HCEC 1CT (cell line): Measurements from ENCODE around the gene C1orf115.
A peak's percentile ranks its signal among the peaks of the same experiment; 100 is the strongest.
"Not testable (repeated sequence)": the region's sequence is repeated elsewhere in the genome, so short reads cannot be mapped to it uniquely, and the experiment has no call there.

ENCODE experiments used
- DNase-seq: peaks from one replicate; pipeline ENCODE4 v3.0.0-alpha.2; 2017

Gene C1orf115, protein sequence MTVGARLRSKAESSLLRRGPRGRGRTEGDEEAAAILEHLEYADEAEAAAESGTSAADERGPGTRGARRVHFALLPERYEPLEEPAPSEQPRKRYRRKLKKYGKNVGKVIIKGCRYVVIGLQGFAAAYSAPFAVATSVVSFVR

DNA sequence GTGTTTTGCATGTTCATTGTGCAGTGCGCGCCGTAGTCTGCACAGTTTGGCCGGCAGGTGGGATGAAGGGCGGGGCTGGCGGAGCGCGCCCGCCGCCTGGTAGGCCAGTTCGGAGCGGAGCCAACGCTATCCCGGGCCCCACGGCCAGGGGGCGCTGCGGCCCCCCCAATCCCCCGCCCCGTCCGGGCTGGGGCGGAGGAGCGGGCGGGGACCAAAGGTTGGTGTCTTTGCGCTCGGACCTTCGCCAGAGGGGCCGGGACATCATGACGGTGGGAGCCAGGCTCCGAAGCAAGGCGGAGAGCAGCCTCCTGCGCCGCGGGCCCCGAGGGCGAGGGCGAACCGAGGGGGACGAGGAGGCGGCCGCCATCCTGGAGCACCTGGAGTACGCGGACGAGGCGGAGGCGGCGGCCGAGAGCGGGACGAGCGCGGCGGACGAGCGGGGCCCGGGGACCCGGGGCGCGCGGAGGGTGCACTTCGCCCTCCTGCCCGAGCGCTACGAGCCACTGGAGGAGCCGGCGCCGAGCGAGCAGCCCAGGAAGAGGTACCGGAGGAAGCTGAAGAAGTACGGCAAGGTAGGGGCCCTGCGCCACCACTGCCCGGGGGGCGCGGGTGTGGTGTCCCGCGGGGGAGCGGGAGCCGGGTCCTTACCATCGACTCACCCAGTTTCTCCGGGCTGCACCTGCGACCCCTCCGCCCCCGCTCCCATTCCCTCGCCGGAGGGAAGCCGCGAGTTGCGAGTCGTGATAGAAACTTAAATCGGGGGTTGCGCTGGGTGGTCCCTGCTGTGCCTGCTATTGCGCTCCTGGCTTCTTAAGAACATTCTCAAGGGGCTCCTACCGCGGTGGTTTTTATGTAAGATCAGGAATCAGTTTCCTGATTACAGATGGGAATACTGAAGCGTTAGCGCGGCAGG, at the start of gene C1orf115:
Gene C1orf115, plus strand, starts transcription at position 224 of the 913 bp plus-strand sequence. Its CDS starts 40 bp downstream, at position 264.
- DNase-seq: peak; percentile 18

DNA sequence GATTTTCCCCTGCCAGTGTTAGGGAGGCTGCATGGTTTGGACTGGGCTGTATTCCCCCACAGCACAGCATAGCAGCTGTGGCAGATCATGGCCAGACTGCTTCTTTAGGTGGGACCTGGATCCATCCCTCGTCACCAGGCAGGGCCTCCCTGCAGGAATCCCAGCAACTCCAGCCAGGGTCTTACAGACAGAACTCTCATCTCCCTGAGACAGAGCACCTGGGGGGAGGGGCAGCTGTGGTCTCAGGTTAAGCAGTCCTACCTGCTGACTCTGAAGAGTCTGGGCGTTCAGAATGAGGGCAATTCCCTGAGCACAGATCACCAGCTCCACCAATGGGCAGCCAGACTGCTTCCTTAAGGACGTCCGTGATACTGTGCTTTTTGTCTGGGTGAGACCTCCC, 47.9 kb upstream of the C1orf115 start:
- DNase-seq: no peak

DNA sequence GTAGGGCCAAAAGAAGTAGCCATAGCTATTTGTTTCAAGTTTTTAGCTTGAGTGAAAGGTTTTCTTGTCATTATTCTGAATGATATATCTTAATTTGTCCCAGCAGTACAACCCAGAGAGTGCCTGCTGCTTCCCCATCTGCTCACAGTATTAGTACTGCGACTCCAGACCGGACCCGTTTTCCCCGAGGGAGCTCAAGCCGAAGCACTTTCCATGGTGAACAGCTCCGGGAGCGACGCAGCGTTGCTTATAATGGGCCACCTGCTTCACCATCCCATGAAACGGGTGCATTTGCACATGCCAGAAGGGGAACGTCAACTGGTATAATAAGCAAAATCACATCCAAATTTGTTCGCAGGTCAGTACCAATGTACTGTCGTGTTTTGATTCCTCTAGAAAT, 37.2 kb upstream of the C1orf115 start:
- DNase-seq: no peak

DNA sequence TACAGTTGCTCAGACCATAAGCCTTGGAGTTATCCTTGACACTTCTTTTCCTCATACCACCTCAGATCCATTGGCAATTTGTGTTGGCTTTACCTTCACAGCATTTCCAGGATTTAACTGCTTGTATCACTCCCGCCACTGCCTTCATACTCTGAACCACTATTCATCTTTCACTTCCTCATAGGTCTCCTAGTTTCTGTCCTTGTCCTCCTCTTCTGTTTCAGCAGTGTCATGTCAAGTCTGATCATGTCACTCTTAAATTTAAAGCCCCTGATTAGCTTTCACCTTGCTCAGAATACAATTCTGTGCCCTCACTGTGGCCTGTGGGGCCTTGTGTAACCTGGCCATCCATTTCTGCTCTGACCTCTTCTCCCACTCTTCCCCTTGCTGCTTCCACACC, 34.7 kb upstream of the C1orf115 start:
- DNase-seq: no peak

DNA sequence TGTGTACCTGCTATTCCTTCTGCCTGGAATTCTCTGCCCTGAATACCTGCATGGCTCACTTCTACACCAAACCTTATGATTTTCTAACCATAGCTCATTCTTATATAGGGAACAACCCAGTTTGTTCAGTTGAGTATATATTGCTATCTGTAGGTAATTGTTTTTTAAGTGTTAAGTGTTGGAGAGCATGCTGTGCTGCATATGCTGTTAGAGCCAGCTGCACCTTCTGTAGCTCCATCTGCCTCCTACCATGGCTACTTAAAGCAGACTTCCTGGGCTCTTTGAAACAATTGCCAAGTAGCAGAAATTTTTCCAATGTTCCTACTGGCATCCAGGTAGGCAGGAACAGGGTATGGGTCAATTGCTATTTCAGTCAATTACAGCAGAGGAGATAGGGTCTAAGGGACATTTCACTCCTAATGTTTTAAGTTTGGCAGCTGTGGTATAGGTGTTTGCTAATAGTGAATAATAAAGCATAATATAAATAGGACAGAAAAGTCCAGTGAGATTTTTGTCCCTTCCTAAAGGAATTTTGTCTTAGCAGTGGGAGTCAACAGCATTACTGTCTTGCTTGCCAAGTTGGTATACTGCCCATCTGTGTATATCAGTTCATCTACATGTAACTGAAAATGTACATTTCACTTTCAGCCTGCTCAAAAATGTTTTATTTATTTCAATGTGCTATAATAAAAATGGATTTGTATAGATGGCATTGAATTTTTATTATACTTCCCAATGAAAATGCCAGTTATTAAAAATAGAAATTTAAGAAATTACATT, 34.0 kb upstream of the C1orf115 start:
- no peak for DNase-seq

DNA sequence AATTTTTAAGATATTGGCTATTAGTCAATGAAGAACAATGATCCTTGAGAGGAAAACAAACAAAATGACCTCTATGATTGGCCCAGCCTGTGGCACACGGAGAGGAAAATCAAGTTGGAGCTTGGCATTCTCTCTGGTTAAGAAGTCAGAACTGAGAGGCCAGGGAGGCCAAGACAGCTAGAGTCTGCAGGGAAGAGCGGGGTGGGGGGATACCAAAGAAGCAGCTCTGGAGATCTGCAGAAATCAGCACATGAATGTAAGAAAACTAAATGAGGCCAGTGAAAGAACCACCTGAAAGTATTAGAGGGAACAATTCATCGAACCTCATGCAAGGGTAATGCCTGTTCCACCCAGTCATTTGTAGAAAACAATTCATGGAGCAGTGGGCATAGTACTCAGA, 23.8 kb upstream of the C1orf115 start:
- DNase-seq: no peak

DNA sequence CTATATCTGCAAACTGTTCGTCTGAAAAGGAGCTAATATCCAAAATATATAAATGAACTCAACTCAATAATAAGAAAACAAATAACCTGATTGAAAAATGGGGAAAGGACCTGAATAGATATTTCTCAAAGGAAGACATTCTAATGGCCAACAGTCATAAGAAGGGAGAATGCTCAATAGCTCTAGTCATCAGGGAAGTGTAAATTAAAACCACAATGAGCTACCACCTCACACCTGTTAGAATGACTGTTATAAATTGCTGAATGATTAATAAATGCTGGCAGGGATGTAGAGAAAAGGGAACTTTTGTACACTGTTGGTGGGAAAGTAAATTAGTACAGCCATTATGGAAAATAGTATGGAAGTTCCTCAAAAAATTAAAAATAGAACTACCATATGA, 21.2 kb upstream of the C1orf115 start:
- DNase-seq: no peak

DNA sequence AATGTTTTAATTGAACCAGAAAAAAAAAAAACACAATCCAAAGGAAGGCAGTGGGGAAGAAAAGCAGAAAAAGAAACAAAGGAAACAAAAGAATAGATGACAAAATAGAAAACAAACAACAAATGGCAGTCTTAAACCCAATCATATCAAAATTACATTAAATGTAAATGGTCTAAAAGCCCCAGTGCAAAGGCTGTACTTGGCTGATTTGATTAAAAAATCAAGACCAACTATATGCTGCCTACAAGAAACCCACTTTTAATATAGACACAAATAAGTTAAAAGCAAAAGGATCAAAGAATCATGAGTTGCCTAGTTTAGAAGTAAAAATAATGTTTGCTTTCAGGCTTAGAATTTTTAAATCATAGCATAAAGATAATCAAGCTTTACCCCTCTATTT, 19.8 kb upstream of the C1orf115 start:
- DNase-seq: no peak

DNA sequence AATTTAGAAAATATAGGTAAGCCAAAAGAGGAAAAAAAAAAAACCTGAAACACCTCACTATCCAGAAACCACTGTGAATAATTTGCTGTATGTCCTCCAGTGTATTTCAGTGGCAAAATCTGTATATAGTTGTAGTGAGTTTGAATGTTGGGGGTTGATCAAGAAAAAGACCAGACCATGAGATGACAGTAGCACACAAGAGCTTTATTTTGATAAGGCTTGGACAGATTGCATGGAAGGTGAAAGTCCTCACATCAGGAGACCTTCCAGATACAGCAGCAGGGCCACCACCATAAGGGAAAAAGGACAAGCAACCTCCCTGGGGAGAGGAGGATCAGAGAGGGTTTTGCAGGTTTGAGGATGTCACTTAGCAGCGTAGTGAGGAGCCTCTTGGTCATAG, 16.2 kb upstream of the C1orf115 start:
- DNase-seq: no peak

DNA sequence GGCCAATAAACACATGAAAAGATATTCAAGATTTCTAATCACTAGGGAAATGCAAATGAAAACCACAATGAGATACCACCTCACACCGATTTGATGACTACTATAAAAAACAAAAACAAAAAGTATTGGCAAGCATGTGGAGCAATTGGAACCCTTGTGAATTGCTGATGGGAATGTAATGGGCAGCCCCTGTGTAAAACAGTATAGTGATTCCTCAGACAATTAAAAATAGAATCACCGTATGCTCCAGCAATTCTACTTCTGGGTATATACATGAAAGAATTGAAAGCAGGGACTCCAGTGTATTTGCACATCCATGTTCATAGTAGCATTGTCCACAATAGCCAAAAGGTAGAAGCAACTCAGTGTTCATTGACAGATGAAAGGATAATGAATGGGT, 12.9 kb upstream of the C1orf115 start:
- no peak for DNase-seq

DNA sequence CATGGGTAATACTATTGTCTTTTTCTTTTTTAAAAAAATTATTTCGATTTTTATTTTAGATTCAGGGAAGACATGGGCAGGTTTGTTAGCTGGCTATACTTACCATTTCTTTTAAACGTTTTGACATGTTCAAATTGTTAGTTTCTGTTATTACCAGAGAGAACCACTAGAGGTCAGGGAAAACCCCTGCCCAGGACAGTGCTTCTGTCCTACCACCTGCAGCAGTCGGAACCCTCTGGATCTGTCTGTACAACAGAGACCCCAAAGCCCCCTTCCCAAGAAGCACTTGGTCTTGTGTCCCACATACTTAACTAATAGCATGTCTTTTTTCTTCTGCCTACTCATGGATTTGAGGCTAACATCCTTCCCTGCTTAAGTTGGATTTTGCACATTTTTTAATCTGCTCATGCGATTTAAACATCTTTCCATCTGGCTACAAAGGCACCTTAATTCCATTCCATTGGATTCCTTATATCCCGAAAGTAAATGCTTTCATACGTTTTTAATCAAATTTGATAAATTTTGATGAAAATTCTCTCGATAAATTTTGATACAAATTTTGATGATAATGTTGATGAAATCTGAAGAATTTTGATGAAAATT, 10.0 kb upstream of the C1orf115 start:
- DNase-seq: peak; percentile 27

DNA sequence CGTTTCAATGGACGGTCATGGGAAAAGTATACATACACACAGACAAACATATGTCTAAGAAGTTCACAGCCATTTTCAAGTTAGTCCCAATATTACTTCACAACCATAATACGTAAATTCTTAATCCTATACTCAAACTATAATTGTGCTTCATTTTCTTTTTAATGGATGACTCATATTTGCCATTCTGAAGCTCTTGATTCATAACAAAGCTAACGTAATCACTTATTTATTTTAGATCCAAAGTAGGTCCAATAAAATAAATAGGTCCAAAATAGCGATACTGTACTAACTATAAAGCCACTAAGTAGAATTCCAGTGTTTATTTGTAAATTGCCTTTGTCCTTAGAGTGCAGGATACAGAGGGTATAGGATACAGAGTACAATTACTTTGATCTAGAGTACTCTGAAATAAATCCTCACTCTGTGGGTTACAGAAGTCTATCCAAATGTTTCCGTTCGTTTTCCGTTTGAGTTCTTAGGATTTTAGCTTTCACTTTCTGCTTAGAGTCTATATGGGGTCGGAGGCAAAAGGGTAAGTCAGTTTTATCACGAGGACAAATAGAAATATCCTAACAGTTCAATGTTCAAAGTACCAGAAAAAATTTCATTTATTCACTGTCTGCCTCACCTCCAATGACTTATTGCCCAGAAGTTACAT, 8.8 kb upstream of the C1orf115 start:
- peak; percentile 24 for DNase-seq

DNA sequence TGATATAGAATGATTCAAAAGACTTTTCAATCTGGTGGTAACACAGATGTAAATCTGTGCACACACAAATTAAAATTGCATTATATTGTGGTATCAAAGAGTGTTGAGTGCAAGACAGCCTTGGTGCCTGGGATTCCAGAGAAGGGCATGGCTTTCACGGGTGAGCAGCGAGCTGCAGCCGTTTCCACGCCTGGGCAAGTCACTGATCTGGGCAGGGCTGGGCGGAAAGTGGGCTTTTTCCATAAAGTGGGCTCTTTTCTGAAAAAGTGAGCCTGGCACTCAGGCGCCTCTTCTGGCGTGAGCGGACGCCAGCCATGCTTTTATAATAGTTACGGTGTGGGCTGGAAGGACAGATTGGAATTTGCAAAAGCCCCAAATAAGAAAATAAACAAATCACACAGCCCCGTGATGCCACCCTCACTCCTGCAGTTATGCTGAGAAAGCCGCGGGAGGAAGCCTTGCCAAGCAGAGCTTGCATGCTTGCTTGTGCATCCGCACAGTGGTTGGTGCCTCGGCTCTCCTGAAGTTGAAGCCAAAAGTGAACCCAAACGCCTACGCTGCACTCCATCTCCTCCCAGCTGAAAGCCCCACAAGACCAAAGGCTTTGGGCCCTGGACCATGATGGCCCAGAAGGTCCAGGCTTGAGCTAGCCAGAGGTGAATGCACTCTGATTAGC, 7.1 kb upstream of the C1orf115 start:
- no peak for DNase-seq

DNA sequence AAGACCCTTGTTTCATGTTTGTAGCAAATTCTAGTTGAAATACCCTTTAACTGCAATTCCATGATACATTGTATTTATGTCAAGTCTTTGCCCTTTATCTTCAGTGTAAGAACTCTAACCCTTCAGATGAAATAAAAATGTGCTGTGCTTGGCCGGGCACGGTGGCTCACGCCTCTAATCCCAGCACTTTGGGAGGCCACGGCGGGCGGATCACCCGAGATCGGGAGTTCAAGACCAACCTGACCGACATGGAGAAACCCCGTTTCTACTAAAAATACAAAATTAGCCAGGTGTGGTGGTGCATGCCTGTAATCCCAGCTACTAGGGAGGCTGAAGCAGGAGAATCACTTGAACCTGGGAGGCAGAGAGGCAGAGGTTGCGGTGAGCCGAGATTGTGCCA, 6.4 kb upstream of the C1orf115 start:
- DNase-seq: not testable (repeated sequence)

DNA sequence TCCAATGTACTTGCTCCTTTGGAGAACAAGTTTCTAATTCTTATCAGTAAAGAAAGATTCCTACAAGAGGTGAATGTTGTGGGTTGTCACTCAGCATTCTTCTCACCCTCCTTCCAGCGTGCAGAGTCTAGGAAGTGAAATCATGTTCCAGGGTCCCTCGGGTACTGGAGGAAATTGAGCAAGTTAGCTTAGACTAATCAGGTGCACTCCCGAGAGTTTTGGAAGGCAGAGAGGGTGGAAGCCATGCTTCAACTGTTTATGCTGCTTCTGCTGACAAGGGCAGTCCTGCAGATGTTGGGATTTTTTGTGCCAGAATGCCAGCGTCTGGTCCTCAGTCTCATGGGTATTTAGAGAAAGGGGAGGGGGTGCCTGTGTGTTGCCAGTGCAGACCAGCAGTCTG, 5.3 kb upstream of the C1orf115 start:
- DNase-seq: no peak

DNA sequence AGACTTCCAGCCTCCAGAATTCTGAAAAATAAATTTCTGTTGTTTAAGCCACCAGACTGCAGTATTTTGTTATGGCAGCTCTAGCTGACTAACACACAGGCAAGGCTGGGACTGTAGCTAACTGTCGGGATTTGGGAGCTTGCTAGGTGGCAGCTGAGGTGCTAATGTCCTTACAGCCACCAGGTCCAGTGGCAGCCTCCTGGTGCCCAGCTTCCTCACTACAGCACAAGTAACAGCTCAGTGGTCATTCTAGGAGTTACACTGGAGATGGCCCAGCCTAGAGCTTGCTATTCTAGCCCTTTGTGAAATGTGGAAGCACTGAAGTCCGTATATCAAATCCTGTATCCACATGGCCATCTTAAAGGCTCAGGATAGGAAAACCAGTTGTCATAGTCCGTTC, 4.3 kb upstream of the C1orf115 start:
- no peak for DNase-seq

DNA sequence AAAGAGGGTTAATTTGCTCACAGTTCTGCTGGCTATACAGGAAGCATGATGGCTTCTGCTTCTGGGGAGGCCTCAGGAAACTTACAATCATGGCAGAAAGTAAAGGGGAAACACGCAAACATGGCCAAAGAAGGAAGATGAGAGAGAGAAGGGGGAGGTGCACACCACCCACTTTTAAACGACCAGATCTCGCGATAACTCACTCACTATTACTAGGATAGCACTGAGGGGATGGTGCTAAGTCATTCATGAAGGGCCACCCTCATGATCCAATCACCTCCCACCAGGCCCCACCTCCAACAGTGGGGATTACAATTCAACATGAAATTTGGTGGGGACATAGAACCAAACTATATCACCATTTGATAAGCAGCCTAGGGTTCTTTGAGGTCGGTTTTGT, 2.4 kb upstream of the C1orf115 start:
- DNase-seq: no peak

DNA sequence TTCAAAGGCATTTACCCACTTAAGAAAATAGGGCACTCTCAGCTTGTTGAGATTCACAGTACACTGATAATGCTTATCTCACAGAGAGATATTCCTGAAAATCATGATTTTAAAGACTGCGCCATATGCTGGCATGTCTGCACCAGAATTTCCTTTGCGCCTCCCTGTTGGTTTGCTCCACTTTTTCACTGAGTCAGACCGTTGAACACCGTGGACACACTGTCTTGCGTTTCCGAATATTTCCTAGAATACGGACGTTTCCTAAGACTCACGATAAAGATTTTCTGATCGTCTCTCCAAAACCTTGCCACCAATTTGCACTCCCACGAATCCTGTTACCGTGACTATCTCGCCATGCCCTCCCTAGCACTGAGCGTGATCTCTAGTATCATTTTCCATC, 497 bp upstream of the C1orf115 start:
- no peak for DNase-seq

DNA sequence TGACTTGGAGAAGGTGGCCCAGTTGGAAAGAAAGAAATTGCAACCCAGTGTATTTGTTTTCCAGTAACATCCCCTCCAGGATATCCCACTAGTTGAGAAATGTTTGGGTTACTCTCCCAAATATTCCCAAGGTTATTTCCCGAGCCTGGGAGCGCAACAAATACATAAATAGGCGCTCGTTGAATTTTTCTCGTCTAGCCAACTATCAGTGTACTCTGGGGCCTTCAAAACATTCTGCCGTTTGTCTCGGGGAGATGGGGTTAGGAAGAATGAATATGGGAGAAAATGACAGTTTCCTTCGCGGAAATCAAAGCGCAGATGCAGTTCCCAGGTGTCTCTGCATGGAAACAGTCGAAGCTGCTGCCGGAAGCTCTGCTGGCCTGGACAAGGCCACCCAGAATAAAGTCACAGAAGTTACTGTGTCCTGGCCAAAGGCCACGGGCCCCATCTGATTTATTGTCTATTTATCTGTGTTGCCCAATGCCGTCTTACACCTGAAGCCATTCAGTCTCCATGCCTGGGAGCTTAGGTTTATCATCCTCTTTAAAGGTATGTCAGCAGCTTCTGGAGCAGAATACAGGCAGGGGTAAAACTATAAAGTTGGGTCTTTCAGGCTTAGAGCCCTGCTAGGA, 1.0 kb downstream of the C1orf115 start:
- no peak for DNase-seq

DNA sequence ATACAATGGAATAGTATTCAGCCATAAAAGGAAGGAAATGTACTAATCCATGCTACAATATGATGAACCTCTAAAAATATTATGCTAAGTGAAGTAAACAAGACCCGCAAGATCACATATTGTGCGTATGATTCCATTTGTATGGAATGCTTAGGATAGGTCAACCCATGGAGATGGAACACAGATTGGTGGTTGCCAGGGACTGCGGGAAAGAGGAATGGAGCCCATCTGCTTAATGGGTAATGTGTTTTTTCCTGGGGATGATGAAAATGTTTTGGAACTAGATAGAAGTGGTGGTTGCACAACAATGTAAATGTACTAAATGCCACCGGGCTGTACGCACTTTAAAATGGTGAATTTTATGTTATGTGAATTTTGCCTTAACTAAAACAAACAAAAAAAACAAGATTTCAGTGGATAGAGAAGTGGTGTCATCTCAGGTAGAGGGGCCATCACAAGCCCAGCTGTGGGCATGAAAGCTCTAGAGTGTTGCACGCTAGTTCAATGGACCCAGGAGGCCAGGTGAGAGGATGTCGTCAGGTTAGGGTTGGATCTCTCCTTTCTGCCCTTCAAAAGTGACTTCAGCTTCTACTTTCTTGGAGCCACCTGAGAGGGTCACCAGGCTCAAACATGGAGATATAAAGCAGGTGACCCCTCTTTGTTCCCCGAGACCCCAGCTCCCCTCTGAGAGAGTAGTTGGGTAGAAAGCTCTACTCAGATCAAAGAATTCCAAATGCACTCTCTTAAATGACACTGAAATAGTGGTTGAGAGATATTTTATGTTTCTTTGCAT, 2.5 kb downstream of the C1orf115 start:
- DNase-seq: peak; percentile 59

DNA sequence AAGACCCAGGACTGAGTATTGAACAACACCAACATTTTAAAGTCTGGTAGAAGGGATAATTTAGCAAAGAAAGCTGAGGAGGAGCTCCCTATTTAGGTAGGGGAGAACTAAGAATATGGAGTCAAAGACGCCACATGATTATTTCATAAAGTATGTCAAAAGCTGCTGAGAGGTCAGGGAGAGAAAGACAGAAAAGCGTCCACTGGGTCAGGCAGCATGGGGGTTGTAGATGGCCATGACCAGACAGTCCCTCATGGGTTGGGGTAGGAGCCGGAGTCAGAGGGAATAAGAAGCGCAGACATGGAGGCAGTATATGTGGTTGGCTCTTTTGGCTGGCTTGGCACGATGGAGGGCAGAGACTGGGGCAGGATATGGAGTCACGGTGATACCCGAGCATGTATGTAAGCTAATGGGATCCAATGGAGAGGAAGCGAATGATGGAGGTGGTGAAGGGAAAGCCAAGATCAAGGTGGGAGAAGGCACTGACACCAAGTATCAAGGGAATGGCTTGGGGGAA, 4.8 kb downstream of the C1orf115 start:
- DNase-seq: no peak
